Measurements from ENCODE around the gene CDC42EP5. TPM values are rescaled to one million over a fixed set of nuclear protein-coding genes. Genes with fewer than 3 reads are reported as not detected.
A peak's percentile ranks its signal among the peaks of the same experiment; 100 is the strongest.

CDC42EP5 gene
- total RNA-seq, 1 experiment from 2014 or later: 25.1 TPM

GRCh38 chr19:54429176-54429495, 44.0 kb downstream of the CDC42EP5 start:
- DNase-seq: no peak
- Histone ChIP-seq H2AFZ (no peak overlapping the region), H3K4me2 (no peak overlapping the region), H3K9me2 (ENCODE audit: insufficient read depth) (no peaks in the 10 kb centered on the region), H3K4me3 (no peak overlapping the region), H3K27me3 (ENCODE audit: insufficient read depth, low read depth) (peaks cover 3% of the 10 kb centered on the region; the same call in 1 of the 2 replicates), H3K9me3 (ENCODE audit: insufficient read depth, low read depth) (no peaks in the 10 kb centered on the region), H3F3A (ENCODE audit: insufficient read depth, low read depth) (peaks cover 41% of the 10 kb centered on the region), H4K20me1 (ENCODE audit: insufficient read depth) (no peaks in the 10 kb centered on the region), H3K36me3 (ENCODE audit: low read depth) (no peaks in the 10 kb centered on the region), H3K79me2 (ENCODE audit: low read depth) (no peaks in the 10 kb centered on the region), H3K27ac (no peak overlapping the region), H3K4me1 (replicated peaks; ENCODE audit: insufficient read depth) (peaks cover 52% of the 10 kb centered on the region)
- POLR2A ChIA-PET (ENCODE audit: unreplicated experiment): interaction anchor here (0.6 kb wide), 2 partner anchors 241 to 399 kb away, joined by 4 to 20 read pairs; no protein-coding TSS in a partner anchor
- CTCF ChIA-PET: interaction anchor here (0.6 kb wide), 1 partner anchor 19 kb away, joined by 3 read pairs; no protein-coding TSS in a partner anchor
- TF ChIP-seq, protein P1, sequence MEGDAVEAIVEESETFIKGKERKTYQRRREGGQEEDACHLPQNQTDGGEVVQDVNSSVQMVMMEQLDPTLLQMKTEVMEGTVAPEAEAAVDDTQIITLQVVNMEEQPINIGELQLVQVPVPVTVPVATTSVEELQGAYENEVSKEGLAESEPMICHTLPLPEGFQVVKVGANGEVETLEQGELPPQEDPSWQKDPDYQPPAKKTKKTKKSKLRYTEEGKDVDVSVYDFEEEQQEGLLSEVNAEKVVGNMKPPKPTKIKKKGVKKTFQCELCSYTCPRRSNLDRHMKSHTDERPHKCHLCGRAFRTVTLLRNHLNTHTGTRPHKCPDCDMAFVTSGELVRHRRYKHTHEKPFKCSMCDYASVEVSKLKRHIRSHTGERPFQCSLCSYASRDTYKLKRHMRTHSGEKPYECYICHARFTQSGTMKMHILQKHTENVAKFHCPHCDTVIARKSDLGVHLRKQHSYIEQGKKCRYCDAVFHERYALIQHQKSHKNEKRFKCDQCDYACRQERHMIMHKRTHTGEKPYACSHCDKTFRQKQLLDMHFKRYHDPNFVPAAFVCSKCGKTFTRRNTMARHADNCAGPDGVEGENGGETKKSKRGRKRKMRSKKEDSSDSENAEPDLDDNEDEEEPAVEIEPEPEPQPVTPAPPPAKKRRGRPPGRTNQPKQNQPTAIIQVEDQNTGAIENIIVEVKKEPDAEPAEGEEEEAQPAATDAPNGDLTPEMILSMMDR (conservative IDR thresholded peaks at IDR 0.05): no peak
- no peak for TF ChIP-seq EZH2 (IDR thresholded peaks at IDR 0.05; ENCODE audit: low read depth)
- no TSS peak for BruUV-seq (replicated peaks)
- intact Hi-C loops (cut with micrococcal nuclease; ENCODE audit: unreplicated experiment): no loop called here

GRCh38 chr19:54428323-54429175, 44.5 kb downstream of the CDC42EP5 start:
- DNase-seq: peak in 1 of 2 experiments; percentile 26
- ChIA-PET POLR2A (ENCODE audit: unreplicated experiment) (interaction anchor here (0.7 kb wide), 1 partner anchor 1047 kb away, joined by 3 read pairs; no protein-coding TSS in a partner anchor), CTCF (interaction anchor here (0.7 kb wide), 1 partner anchor 10 kb away, joined by 3 read pairs; no protein-coding TSS in a partner anchor)
- Histone ChIP-seq H3F3A (ENCODE audit: insufficient read depth, low read depth) (peaks cover 36% of the 10 kb centered on the region), H3K36me3 (ENCODE audit: low read depth) (no peaks in the 10 kb centered on the region), H2AFZ (no peak overlapping the region), H4K20me1 (ENCODE audit: insufficient read depth) (no peaks in the 10 kb centered on the region), H3K27ac (no peak overlapping the region), H3K9me3 (ENCODE audit: insufficient read depth, low read depth) (no peaks in the 10 kb centered on the region), H3K4me3 (no peak overlapping the region), H3K27me3 (ENCODE audit: insufficient read depth, low read depth) (peaks cover 5% of the 10 kb centered on the region; the same call in 1 of the 2 replicates), H3K4me2 (no peak overlapping the region), H3K4me1 (replicated peaks; ENCODE audit: insufficient read depth) (peaks cover 46% of the 10 kb centered on the region), H3K79me2 (ENCODE audit: low read depth) (no peaks in the 10 kb centered on the region), H3K9me2 (ENCODE audit: insufficient read depth) (no peaks in the 10 kb centered on the region)
- intact Hi-C loops (cut with micrococcal nuclease; ENCODE audit: unreplicated experiment): no loop called here
- BruUV-seq (replicated peaks): no TSS peak
- no peak for TF ChIP-seq EZH2 (IDR thresholded peaks at IDR 0.05; ENCODE audit: low read depth)
- TF ChIP-seq, protein P1 (conservative IDR thresholded peaks at IDR 0.05): no peak

GRCh38 chr19:54427586-54427985, 45.5 kb downstream of the CDC42EP5 start:
- peaks cover 26% of the 10 kb centered on the region for H3F3A ChIP-seq (ENCODE audit: insufficient read depth, low read depth)
- DNase-seq: peak in 1 of 2 experiments; percentile 26
- no peaks in the 10 kb centered on the region for H3K36me3 ChIP-seq (ENCODE audit: low read depth)
- CTCF ChIA-PET: interaction anchor here (0.6 to 0.7 kb wide), 2 partner anchors 11 to 870 kb away, joined by 3 to 4 read pairs; no protein-coding TSS in a partner anchor
- intact Hi-C loops (cut with micrococcal nuclease; ENCODE audit: unreplicated experiment): loop anchor here (2.0 kb wide), 1 partner anchor 37 kb away; no protein-coding TSS in a partner anchor
- no TSS peak for BruUV-seq (replicated peaks)
- H3K9me2 ChIP-seq (ENCODE audit: insufficient read depth): no peaks in the 10 kb centered on the region
- H3K9me3 ChIP-seq (ENCODE audit: insufficient read depth, low read depth): no peaks in the 10 kb centered on the region
- no peak overlapping the region for H3K27ac ChIP-seq
- H3K4me3 ChIP-seq: no peak overlapping the region
- peaks cover 12% of the 10 kb centered on the region; the same call in 1 of the 2 replicates for H3K27me3 ChIP-seq (ENCODE audit: insufficient read depth, low read depth)
- no peak overlapping the region for H3K4me2 ChIP-seq
- POLR2A ChIA-PET (ENCODE audit: unreplicated experiment): interaction anchor here (0.6 kb wide), 1 partner anchor 657 kb away, joined by 7 read pairs; no protein-coding TSS in a partner anchor
- no peaks in the 10 kb centered on the region for H3K79me2 ChIP-seq (ENCODE audit: low read depth)
- H3K4me1 ChIP-seq (replicated peaks; ENCODE audit: insufficient read depth): peaks cover 36% of the 10 kb centered on the region
- H2AFZ ChIP-seq: no peak overlapping the region
- no peaks in the 10 kb centered on the region for H4K20me1 ChIP-seq (ENCODE audit: insufficient read depth)
- no peak for TF ChIP-seq EZH2 (IDR thresholded peaks at IDR 0.05; ENCODE audit: low read depth)
- TF ChIP-seq, protein P1 (conservative IDR thresholded peaks at IDR 0.05): no peak

All from PC-9 (cell line).